NT2/D1 (cell line): ENCODE results near the gene CROCC2.

Source experiments
- YY1 ChIP-seq: IDR thresholded peaks from 2 replicates; pipeline ENCODE4 v1.6.1; 2011; ENCODE audit not compliant: insufficient read length, insufficient read depth
- ZNF274 ChIP-seq: IDR thresholded peaks from 2 replicates; pipeline ENCODE4 v1.6.1; 2011; ENCODE audit warnings: mild to moderate bottlenecking, low read depth, low read length

DNA sequence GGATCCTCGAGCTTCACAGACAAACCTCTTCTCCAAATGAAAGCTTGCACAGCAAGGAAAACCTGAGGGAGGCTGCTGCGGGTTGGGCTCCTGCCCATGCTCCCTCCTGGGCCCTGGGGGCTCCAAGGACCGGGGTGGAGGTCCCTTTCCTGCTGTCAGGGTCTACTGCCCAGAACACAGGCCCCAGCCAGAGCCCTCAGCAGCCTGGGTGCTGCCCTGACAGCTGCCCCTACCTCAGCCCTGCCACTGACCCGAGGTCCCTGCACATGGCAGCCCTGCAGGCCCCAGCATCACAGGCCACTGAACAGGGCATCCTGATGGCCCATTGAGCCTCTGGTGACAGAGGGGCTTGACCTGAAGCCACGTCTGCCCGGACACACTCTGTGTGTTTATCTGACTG is 41.0 kb downstream of the CROCC2 start:
- TF ChIP-seq ZNF274: no peak
- no peak for TF ChIP-seq YY1
